ENCODE data around the gene PCOLCE2. TPM values are rescaled to one million over a fixed set of nuclear protein-coding genes. Genes with fewer than 3 reads are reported as not detected.

PCOLCE2 gene
- total RNA-seq, 3 donors from 2014 or later (not counting 1 experiment from before 2014, with no cell fraction given): not detected

GRCh38 chr3:142784228-142784627 lies 104.7 kb downstream of the PCOLCE2 start:
- Histone ChIP-seq H3K36me3 (ENCODE audit: control insufficient read depth, insufficient read depth, low read length) (no peaks in the 10 kb centered on the region), H3K27me3 (ENCODE audit: control insufficient read depth, insufficient read depth, low read length) (no peaks in the 10 kb centered on the region), H3K27ac (ENCODE audit: low read length) (no peak overlapping the region), H3K4me3 (ENCODE audit: low read length) (no peak overlapping the region), H3K4me1 (ENCODE audit: control insufficient read depth, insufficient read depth, low read length) (no peaks in the 10 kb centered on the region), H3K9me3 (ENCODE audit: control insufficient read depth, insufficient read depth, low read length) (no peaks in the 10 kb centered on the region)
- Mint-ChIP-seq H3K4me1 (no peaks in the 10 kb centered on the region), H3K27ac (no peak overlapping the region), H3K4me3 (no peak overlapping the region), H3K9me3 (no peaks in the 10 kb centered on the region), H3K36me3 (no peaks in the 10 kb centered on the region), H3K27me3 (ENCODE audit: low read depth in 2 of 2) (peaks cover 12 to 46% of the 10 kb centered on the region in 2 donors)
- ATAC-seq (no peak), DNase-seq (no peak)
- TF ChIP-seq, protein P1, sequence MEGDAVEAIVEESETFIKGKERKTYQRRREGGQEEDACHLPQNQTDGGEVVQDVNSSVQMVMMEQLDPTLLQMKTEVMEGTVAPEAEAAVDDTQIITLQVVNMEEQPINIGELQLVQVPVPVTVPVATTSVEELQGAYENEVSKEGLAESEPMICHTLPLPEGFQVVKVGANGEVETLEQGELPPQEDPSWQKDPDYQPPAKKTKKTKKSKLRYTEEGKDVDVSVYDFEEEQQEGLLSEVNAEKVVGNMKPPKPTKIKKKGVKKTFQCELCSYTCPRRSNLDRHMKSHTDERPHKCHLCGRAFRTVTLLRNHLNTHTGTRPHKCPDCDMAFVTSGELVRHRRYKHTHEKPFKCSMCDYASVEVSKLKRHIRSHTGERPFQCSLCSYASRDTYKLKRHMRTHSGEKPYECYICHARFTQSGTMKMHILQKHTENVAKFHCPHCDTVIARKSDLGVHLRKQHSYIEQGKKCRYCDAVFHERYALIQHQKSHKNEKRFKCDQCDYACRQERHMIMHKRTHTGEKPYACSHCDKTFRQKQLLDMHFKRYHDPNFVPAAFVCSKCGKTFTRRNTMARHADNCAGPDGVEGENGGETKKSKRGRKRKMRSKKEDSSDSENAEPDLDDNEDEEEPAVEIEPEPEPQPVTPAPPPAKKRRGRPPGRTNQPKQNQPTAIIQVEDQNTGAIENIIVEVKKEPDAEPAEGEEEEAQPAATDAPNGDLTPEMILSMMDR (IDR thresholded peaks at IDR 0.05): no peak
- intact Hi-C loops (cut with micrococcal nuclease): no loop called here
- WGBS (ENCODE audit: insufficient coverage): no CpG with 5 or more reads among the region's 1 CpG

DNA sequence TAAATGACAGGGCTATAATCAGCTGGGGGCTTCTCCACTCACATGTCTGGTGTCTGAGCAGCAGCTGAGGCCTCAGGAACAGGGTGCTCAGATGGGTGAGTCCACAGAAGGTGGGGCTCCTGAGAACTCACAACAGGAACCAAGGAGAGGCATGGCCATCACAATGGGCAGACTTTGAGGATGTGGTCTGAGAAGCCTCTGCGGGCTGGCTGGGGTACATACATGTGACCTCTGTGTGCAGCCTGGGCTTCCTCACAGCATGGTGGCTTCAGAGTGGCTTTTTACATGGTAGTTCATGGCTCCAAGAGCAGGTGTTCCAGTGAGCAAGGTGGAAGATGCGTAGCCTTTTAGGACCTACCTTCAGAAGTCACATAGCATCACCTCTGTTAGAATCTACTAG lies 106.3 kb downstream of the PCOLCE2 start:
- ATAC-seq (no peak), DNase-seq (no peak)
- Histone ChIP-seq H3K27me3 (ENCODE audit: control insufficient read depth, insufficient read depth, low read length) (no peaks in the 10 kb centered on the region), H3K4me3 (ENCODE audit: low read length) (no peak overlapping the region), H3K9me3 (ENCODE audit: control insufficient read depth, insufficient read depth, low read length) (no peaks in the 10 kb centered on the region), H3K27ac (ENCODE audit: low read length) (no peak overlapping the region), H3K36me3 (ENCODE audit: control insufficient read depth, insufficient read depth, low read length) (no peaks in the 10 kb centered on the region), H3K4me1 (ENCODE audit: control insufficient read depth, insufficient read depth, low read length) (no peaks in the 10 kb centered on the region)
- no peaks in the 10 kb centered on the region for H3K9me3 Mint-ChIP-seq
- TF ChIP-seq, protein P1 (IDR thresholded peaks at IDR 0.05): no peak
- no peaks in the 10 kb centered on the region for H3K36me3 Mint-ChIP-seq
- WGBS (ENCODE audit: insufficient coverage): 79% methylated on average over 1 of the region's 2 CpGs
- H3K27me3 Mint-ChIP-seq (ENCODE audit: low read depth in 2 of 2): peaks cover 7 to 30% of the 10 kb centered on the region in 2 donors
- H3K27ac Mint-ChIP-seq: no peak overlapping the region
- intact Hi-C loops (cut with micrococcal nuclease): no loop called here
- H3K4me3 Mint-ChIP-seq: no peak overlapping the region
- H3K4me1 Mint-ChIP-seq: no peaks in the 10 kb centered on the region

- Mint-ChIP-seq H3K27ac (no peak overlapping the region), H3K4me3 (no peak overlapping the region), H3K27me3 (ENCODE audit: low read depth in 2 of 2) (peaks cover 2 to 25% of the 10 kb centered on the region in 2 donors), H3K4me1 (no peaks in the 10 kb centered on the region), H3K9me3 (no peaks in the 10 kb centered on the region), H3K36me3 (no peaks in the 10 kb centered on the region)
- H3K4me3 ChIP-seq (ENCODE audit: low read length): no peak overlapping the region
- no peaks in the 10 kb centered on the region for H3K36me3 ChIP-seq (ENCODE audit: control insufficient read depth, insufficient read depth, low read length)
- TF ChIP-seq, protein P1 (IDR thresholded peaks at IDR 0.05): no peak
- H3K9me3 ChIP-seq (ENCODE audit: control insufficient read depth, insufficient read depth, low read length): no peaks in the 10 kb centered on the region
- no peaks in the 10 kb centered on the region for H3K27me3 ChIP-seq (ENCODE audit: control insufficient read depth, insufficient read depth, low read length)
- H3K4me1 ChIP-seq (ENCODE audit: control insufficient read depth, insufficient read depth, low read length): no peaks in the 10 kb centered on the region
- H3K27ac ChIP-seq (ENCODE audit: low read length): no peak overlapping the region
- intact Hi-C loops (cut with micrococcal nuclease): no loop called here
- ATAC-seq: no peak
- no peak for DNase-seq
Measured at GRCh38 chr3:142779591-142779990, 109.3 kb downstream of the PCOLCE2 start.

- no peaks in the 10 kb centered on the region for H3K36me3 ChIP-seq (ENCODE audit: control insufficient read depth, insufficient read depth, low read length)
- no peaks in the 10 kb centered on the region for H3K4me1 ChIP-seq (ENCODE audit: control insufficient read depth, insufficient read depth, low read length)
- Mint-ChIP-seq H3K27ac (no peak overlapping the region), H3K27me3 (ENCODE audit: low read depth in 2 of 2) (peaks cover 9 to 31% of the 10 kb centered on the region in 2 donors), H3K9me3 (no peaks in the 10 kb centered on the region), H3K4me1 (no peaks in the 10 kb centered on the region), H3K36me3 (no peaks in the 10 kb centered on the region), H3K4me3 (no peak overlapping the region)
- no peaks in the 10 kb centered on the region for H3K27me3 ChIP-seq (ENCODE audit: control insufficient read depth, insufficient read depth, low read length)
- TF ChIP-seq, protein P1 (IDR thresholded peaks at IDR 0.05): no peak
- H3K9me3 ChIP-seq (ENCODE audit: control insufficient read depth, insufficient read depth, low read length): no peaks in the 10 kb centered on the region
- ATAC-seq (no peak), DNase-seq (no peak)
- H3K4me3 ChIP-seq (ENCODE audit: low read length): no peak overlapping the region
- no peak overlapping the region for H3K27ac ChIP-seq (ENCODE audit: low read length)
- 84% methylated on average over 2 of the region's 2 CpGs for WGBS (ENCODE audit: insufficient coverage)
- intact Hi-C loops (cut with micrococcal nuclease): no loop called here
Measured at GRCh38 chr3:142778541-142778940, 110.3 kb downstream of the PCOLCE2 start.

All from natural killer cell (primary cell).